Measurements from ENCODE around the gene ERLIN1.

DNA sequence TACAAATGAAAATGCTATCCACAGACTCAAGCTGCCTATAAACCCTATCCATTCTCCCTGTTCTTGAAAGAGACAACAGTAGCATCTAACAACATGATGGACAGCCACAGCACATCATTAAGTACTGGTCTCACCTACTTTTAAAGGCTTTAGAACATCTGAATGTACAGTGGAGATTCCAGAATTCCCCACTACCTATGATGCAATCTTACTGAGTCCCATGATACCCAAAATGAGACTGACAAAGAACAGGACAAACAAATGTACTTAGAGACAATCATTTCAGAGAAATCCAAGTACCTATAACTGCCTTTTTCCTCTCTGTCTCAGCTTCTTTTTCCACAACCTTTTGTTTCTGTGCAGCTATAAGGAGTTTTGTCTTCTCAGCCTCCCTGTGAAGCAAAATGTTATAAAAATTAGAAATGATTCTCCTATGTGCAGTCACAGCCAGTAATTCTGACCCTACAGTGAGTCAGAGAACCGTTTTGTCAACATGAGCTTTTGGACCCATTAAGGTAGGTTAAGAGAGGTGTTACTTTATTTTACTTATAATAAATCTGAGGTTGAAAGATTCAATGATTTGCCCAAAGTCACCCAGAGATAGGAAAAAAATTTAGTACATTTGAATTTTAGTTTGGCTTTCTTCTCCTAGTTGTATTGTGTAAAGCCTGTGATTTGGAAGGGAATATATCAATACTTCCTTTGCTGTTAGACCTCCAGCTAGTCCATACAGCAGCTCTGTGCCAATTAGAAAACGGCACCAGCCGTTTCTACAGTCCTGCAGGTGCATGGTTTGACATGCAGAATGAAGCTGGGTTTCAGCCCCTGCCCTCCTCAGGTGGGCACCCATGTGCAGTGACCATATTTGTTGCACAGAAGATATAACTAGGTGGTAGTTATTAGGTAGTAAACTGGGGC, 21.9 kb downstream of the ERLIN1 start:
- TF ChIP-seq EZH2 (IDR thresholded peaks at IDR 0.05; ENCODE audit: borderline replicate concordance, control insufficient read depth, low read depth, low read length), result no peak
- TF ChIP-seq, protein P1, sequence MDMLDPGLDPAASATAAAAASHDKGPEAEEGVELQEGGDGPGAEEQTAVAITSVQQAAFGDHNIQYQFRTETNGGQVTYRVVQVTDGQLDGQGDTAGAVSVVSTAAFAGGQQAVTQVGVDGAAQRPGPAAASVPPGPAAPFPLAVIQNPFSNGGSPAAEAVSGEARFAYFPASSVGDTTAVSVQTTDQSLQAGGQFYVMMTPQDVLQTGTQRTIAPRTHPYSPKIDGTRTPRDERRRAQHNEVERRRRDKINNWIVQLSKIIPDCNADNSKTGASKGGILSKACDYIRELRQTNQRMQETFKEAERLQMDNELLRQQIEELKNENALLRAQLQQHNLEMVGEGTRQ (IDR thresholded peaks at IDR 0.05; ENCODE audit: borderline replicate concordance, low read depth, low read length), result no peak
- TF ChIP-seq RBBP5 (conservative IDR thresholded peaks at IDR 0.05), result no peak
- TF ChIP-seq, protein P2, sequence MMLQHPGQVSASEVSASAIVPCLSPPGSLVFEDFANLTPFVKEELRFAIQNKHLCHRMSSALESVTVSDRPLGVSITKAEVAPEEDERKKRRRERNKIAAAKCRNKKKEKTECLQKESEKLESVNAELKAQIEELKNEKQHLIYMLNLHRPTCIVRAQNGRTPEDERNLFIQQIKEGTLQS (IDR thresholded peaks at IDR 0.05; ENCODE audit: borderline replicate concordance, extremely low read depth, low read depth, low read length), result no peak
- TF ChIP-seq POLR2A (IDR thresholded peaks at IDR 0.05; ENCODE audit: low read depth, low read length), result no peak
- no peak for TF ChIP-seq ZNF384 (IDR thresholded peaks at IDR 0.05; ENCODE audit: borderline replicate concordance, low read depth, low read length)
- no peak for TF ChIP-seq YY1 (IDR thresholded peaks at IDR 0.05; ENCODE audit: low read depth, low read length)
- TF ChIP-seq, protein P3, sequence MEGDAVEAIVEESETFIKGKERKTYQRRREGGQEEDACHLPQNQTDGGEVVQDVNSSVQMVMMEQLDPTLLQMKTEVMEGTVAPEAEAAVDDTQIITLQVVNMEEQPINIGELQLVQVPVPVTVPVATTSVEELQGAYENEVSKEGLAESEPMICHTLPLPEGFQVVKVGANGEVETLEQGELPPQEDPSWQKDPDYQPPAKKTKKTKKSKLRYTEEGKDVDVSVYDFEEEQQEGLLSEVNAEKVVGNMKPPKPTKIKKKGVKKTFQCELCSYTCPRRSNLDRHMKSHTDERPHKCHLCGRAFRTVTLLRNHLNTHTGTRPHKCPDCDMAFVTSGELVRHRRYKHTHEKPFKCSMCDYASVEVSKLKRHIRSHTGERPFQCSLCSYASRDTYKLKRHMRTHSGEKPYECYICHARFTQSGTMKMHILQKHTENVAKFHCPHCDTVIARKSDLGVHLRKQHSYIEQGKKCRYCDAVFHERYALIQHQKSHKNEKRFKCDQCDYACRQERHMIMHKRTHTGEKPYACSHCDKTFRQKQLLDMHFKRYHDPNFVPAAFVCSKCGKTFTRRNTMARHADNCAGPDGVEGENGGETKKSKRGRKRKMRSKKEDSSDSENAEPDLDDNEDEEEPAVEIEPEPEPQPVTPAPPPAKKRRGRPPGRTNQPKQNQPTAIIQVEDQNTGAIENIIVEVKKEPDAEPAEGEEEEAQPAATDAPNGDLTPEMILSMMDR (IDR thresholded peaks at IDR 0.05 in 2 of 3, conservative IDR thresholded peaks at IDR 0.05 in 1 of 3; ENCODE audit: control insufficient read depth in 2 of 3, extremely low read depth in 1 of 3, insufficient read depth in 1 of 3, low read depth in 3 of 3, low read length in 3 of 3), result no peak
- TF ChIP-seq, protein P4, sequence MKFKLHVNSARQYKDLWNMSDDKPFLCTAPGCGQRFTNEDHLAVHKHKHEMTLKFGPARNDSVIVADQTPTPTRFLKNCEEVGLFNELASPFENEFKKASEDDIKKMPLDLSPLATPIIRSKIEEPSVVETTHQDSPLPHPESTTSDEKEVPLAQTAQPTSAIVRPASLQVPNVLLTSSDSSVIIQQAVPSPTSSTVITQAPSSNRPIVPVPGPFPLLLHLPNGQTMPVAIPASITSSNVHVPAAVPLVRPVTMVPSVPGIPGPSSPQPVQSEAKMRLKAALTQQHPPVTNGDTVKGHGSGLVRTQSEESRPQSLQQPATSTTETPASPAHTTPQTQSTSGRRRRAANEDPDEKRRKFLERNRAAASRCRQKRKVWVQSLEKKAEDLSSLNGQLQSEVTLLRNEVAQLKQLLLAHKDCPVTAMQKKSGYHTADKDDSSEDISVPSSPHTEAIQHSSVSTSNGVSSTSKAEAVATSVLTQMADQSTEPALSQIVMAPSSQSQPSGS (IDR thresholded peaks at IDR 0.05; ENCODE audit: low read length), result no peak
- no peak for TF ChIP-seq MTA2 (IDR thresholded peaks at IDR 0.05; ENCODE audit: low read depth)
- no peak for TF ChIP-seq CREB1 (IDR thresholded peaks at IDR 0.05; ENCODE audit: low read depth)
- TF ChIP-seq, protein P5, sequence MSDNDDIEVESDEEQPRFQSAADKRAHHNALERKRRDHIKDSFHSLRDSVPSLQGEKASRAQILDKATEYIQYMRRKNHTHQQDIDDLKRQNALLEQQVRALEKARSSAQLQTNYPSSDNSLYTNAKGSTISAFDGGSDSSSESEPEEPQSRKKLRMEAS (IDR thresholded peaks at IDR 0.05; ENCODE audit: low read depth, low read length), result no peak
- no peak for TF ChIP-seq CBX5 (IDR thresholded peaks at IDR 0.05; ENCODE audit: low read depth)
